Vagina (tissue), 2 donors: Measurements from ENCODE around the gene CTR9. TPM values are rescaled to one million over a fixed set of nuclear protein-coding genes. Genes with fewer than 3 reads are reported as not detected.

Source experiments
- DNase-seq, 2 donors: peaks; one replicate each; pipeline ENCODE4 v3.0.0-alpha.2; 2017; ENCODE audit errors: extremely low spot score in 2 of 2
- H3K27ac ChIP-seq: fragments of 200-600 bp; sonication (generic); one replicate; pipeline ENCODE4 v1.5.1; 2019
- H3K27me3 ChIP-seq: fragments of 200-600 bp; sonication (generic); one replicate; pipeline ENCODE4 v1.5.1; 2019
- H3K36me3 ChIP-seq, 2 donors: fragments of 200-600 bp; sonication (generic); one replicate each; pipeline ENCODE4 v1.5.1; 2017 to 2019
- H3K4me1 ChIP-seq: fragments of 200-600 bp; sonication (generic); one replicate; pipeline ENCODE4 v1.5.1; 2019
- H3K4me3 ChIP-seq, 2 donors: fragments of 200-600 bp; sonication (generic); 1 replicate in 1 of 2; 2 replicates in 1 of 2; pipeline ENCODE4 v1.5.1; 2016 to 2019
- H3K9me3 ChIP-seq: fragments of 200-600 bp; sonication (generic); one replicate; pipeline ENCODE4 v1.5.1; 2019
- CTCF ChIP-seq, 3 experiments: fragments of 450-650 bp in 2 of 3; fragments of 200-600 bp in 1 of 3; sonication (generic) in 1 of 3; IDR thresholded peaks; one replicate each; pipeline ENCODE4 v1.5.1; 2017 to 2019; ENCODE audit warnings: antibody characterized with exemption in 3 of 3, mild to moderate bottlenecking in 2 of 3, moderate library complexity in 2 of 3
- POLR2A ChIP-seq, 2 donors: fragments of 450-650 bp; IDR thresholded peaks; one replicate each; pipeline ENCODE4 v1.6.1; 2017; ENCODE audit warnings: antibody characterized with exemption in 2 of 2, mild to moderate bottlenecking in 2 of 2, moderate library complexity in 2 of 2
- POLR2AphosphoS5 ChIP-seq, 2 donors: sonication (generic); formaldehyde crosslinking; IDR thresholded peaks; one replicate each; pipeline ENCODE4 v1.9.0; 2017; ENCODE audit warnings: antibody characterized with exemption in 2 of 2, mild to moderate bottlenecking in 2 of 2, low read depth in 1 of 2; ENCODE audit not compliant: insufficient read depth in 1 of 2
- intact Hi-C: fragments of 100-400 bp; cut with DNase I; formaldehyde crosslinking; loops from one replicate; pipeline ENCODE4 v1.15.1; 2023
- total RNA-seq: library from RNA; depleted of rRNA; stranded (reverse); fragments of >200 nt; gene quantifications from one replicate; pipeline ENCODE4 v1.2.3, GENCODE V29; 2016

The CTR9 gene
- 20.6 TPM for total RNA-seq

- Histone ChIP-seq H3K4me1 (peaks cover 14% of the 10 kb centered on the region), H3K36me3 (peaks cover 0 to 22% of the 10 kb centered on the region in 2 donors), H3K4me3 (peak within 1 kb of the TSS; percentile 84 to 92), H3K27ac (peak within 1 kb of the TSS; percentile 91), H3K27me3 (no peaks in the 10 kb centered on the region), H3K9me3 (no peaks in the 10 kb centered on the region)
- intact Hi-C loops, result loop anchor here (2.0 kb wide), 1 partner anchor 58 kb away; the partner anchor contains the start of gene EIF4G2
- DNase-seq, result peak in 1 of 2 donors; percentile 96
- TF ChIP-seq POLR2AphosphoS5 (IDR thresholded peaks at IDR 0.05; ENCODE audit: insufficient read depth in 1 of 2, low read depth in 1 of 2) (peak; percentile 91 to 98), CTCF (IDR thresholded peaks at IDR 0.05) (no peak), POLR2A (IDR thresholded peaks at IDR 0.05) (peak in 1 of 2 donors; percentile 70)
Observed at GRCh38 chr11:10750838-10751580, at the start of gene CTR9. CTR9 (plus strand) TSS chr11:10751246; CDS start chr11:10751413, 167 bp downstream.

- intact Hi-C loops, result no loop called here
- TF ChIP-seq POLR2A (IDR thresholded peaks at IDR 0.05), result no peak
- TF ChIP-seq POLR2AphosphoS5 (IDR thresholded peaks at IDR 0.05; ENCODE audit: insufficient read depth in 1 of 2, low read depth in 1 of 2), result no peak
- no peak for DNase-seq
Observed at GRCh38 chr11:10701982-10702381, 49.1 kb upstream of the CTR9 start.

DNA sequence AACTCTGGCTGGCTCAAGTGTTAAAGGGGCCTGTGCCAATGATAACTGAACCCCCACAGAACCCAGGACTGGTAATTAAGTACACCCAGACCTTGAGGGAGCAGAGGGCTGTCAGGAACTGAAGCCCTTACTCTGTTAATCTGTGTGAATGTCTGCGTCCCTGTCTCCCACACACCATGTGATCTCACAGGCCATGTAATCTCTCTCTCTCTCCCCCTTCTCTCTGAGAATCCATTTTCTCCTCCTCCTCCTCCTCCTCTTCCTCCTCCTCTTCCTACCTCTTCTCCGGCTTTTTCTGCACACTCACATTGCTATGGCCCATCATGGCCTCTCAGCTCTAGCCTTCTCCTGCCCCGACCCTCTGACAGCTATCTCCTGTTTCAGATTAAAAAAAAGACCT, 42.9 kb upstream of the CTR9 start:
- Histone ChIP-seq H3K4me1 (no peaks in the 10 kb centered on the region), H3K27me3 (no peaks in the 10 kb centered on the region), H3K36me3 (no peaks in the 10 kb centered on the region), H3K4me3 (no peak overlapping the region), H3K9me3 (no peaks in the 10 kb centered on the region), H3K27ac (peak overlapping the region; percentile 51)
- no peak for TF ChIP-seq POLR2A (IDR thresholded peaks at IDR 0.05)
- TF ChIP-seq CTCF (IDR thresholded peaks at IDR 0.05), result no peak
- no peak for TF ChIP-seq POLR2AphosphoS5 (IDR thresholded peaks at IDR 0.05; ENCODE audit: insufficient read depth in 1 of 2, low read depth in 1 of 2)
- no peak for DNase-seq
- intact Hi-C loops, result no loop called here

More at GRCh38 chr11:10701982-10702381, 49.1 kb upstream of the CTR9 start:
- Histone ChIP-seq H3K27me3 (no peaks in the 10 kb centered on the region), H3K4me1 (no peaks in the 10 kb centered on the region), H3K36me3 (no peaks in the 10 kb centered on the region), H3K4me3 (no peak overlapping the region), H3K9me3 (no peaks in the 10 kb centered on the region), H3K27ac (no peak overlapping the region)

DNA sequence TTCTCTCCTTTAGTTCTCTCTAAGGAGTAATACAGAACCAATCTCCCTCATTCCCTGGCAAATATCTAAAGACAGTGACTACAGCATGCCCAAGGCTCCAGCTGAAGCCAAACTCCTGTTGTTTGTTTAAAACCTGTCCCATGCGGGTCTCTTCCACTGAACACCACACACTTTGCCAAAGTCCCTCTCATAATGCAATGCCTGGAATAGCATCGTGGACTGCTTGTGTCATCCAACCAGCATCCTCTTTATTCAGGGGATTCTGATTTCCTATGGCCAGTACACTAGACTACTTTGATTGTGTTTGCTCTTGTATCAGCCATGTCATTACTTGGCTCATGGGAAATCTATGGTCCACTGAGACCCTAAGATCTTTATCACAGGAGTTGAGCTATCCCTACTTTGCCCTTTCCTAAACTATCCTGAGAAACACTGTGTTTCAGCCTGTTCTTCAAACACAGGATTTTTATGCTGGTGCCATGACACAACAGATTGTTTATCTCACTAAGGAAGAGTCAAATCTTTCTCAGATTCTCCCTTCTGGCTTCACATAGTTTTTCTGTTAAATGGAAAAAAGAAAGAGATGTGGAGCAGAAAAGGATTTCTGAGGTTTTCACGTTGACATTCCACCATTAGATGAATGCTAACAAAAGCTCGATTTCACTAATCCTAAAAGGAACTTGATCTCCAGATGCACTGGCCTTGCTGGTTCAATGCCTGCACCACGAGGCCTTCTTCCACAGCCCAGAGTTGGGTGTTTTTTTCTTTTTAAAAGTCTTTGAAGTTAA, 41.6 kb upstream of the CTR9 start:
- H3K36me3 ChIP-seq, result no peaks in the 10 kb centered on the region
- H3K27ac ChIP-seq, result peak overlapping the region; percentile 51
- TF ChIP-seq POLR2A (IDR thresholded peaks at IDR 0.05) (no peak), CTCF (IDR thresholded peaks at IDR 0.05) (no peak), POLR2AphosphoS5 (IDR thresholded peaks at IDR 0.05; ENCODE audit: insufficient read depth in 1 of 2, low read depth in 1 of 2) (no peak)
- H3K9me3 ChIP-seq, result no peaks in the 10 kb centered on the region
- intact Hi-C loops, result no loop called here
- H3K4me3 ChIP-seq, result no peak overlapping the region
- H3K27me3 ChIP-seq, result no peaks in the 10 kb centered on the region
- no peak for DNase-seq
- no peaks in the 10 kb centered on the region for H3K4me1 ChIP-seq

DNA sequence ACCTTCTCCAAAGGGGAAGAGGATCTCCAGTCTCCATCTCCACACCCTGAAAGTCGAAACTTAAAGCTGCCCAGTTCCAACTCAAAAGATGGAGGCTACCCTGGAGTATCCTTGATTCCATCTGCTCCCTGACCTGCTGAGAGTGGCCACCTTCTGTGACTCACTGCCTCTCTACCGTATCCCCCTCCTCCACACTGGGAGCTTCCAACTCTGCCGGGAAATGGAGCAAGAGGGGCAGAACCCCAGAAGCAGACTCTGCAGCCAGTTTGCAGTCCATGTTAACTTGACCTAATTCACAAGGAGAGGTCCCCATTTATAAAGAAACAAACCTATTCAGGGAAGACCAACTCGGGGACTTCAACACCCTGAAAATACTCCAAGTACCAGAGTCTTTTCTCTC, 35.5 kb upstream of the CTR9 start:
- Histone ChIP-seq H3K36me3 (no peaks in the 10 kb centered on the region), H3K9me3 (no peaks in the 10 kb centered on the region), H3K4me1 (no peaks in the 10 kb centered on the region), H3K27me3 (no peaks in the 10 kb centered on the region), H3K4me3 (no peak overlapping the region), H3K27ac (no peak overlapping the region)
- TF ChIP-seq CTCF (IDR thresholded peaks at IDR 0.05) (no peak), POLR2AphosphoS5 (IDR thresholded peaks at IDR 0.05; ENCODE audit: insufficient read depth in 1 of 2, low read depth in 1 of 2) (no peak), POLR2A (IDR thresholded peaks at IDR 0.05) (no peak)
- intact Hi-C loops, result no loop called here
- no peak for DNase-seq
